Measurements from ENCODE around the gene TMC8.
"Not testable (repeated sequence)": the region's sequence is repeated elsewhere in the genome, so short reads cannot be mapped to it uniquely, and the experiment has no call there.

Gene TMC8

DNA sequence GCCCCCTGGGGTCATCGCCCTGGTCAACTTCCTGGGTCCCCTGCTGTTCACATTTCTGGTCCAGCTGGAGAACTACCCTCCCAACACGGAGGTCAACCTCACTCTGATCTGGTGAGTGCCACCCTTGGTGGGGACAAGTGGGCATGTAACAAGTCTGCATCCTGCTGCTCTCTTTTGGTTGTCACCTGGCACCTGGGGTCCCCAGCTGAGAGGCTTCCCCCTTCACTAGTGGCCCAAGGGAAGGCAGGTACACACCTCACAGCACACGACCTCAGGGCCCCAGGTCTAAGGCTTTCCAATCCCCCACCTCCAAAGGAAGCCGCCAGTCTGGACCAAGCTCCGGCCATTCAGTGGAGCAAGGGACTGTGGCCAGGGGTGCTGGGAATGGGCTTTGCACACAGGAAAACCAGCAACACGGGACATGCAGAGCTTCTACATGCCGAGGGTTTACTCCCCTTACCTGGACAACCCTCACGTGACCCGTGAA lies 4.4 kb downstream of the TMC8 start:
- no peak for DNase-seq (ENCODE audit: low read depth in 2 of 2)

- DNase-seq (ENCODE audit: low read depth in 2 of 2): no peak
Observed at GRCh38 chr17:78135858-78136500, 5.4 kb downstream of the TMC8 start.

DNA sequence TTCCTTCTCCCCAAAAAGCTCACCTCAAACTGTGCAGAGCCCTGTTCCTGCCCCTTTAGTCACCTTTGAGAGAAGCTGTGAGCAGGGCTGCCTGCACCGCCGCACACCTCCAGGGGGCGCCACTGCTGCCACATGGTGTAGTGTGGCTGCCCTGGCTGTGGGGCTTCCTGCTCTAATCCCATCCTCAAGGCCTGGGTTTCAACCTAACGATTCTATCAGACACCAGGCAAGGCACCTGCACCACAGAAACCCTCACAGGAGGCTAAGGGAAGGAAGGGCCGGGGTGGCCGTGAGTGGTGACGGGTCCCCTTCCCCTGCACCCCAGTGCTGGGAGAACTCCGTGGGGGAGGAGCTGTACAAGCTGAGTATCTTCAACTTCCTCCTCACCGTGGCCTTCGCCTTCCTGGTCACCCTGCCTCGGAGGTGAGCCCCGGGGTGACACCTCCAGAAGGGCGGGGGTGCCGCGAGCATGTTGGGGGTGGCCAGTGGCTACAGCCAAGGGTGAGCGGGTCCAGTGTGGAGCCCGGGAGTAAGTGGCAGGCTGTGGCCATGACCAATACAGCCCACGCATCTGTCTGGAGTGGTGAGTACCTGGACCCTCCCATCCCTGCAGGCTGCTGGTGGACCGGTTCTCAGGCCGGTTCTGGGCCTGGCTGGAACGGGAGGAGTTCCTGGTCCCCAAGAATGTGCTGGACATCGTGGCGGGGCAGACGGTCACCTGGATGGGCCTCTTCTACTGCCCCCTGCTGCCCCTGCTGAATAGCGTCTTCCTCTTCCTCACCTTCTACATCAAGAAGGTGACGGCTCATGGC lies 7.0 kb downstream of the TMC8 start:
- DNase-seq (ENCODE audit: low read depth in 2 of 2): no peak

DNA sequence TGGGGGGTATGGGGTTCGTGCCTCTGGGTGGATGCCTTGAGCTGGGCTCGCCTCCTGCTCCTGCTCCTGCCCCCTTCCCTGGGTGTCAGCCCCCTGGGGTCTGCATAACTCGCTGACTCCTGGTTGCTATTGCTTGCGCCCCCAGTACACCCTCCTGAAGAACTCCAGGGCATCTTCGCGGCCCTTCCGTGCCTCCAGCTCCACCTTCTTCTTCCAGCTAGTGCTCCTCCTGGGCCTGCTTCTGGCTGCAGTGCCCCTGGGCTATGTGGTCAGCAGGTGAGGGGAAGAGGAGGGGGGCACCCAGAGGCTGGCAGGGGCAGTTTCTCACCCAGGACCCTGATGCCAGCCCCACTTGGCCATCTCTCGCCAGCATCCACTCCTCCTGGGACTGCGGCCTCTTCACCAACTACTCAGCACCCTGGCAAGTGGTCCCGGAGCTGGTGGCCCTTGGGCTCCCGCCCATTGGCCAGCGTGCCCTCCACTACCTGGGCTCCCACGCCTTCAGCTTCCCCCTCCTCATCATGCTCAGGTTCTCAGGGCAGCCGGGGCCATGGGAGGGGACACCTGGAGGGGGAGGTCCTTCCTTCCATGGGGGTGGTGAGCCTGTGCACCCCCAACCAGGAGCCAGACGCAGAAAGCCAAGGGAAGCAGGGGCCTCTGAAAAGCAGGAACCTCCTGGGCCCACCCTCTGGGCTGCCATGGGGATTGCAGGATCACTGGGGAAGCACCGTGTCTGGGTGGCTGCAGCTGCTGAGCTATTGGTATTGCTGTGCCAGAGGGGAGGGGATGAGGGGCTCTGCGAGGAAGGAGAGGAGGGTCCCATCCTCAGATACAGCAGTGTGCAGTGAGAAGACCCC lies 7.9 kb downstream of the TMC8 start:
- no peak for DNase-seq (ENCODE audit: low read depth in 2 of 2)

GRCh38 chr17:78139861-78140168 lies 9.2 kb downstream of the TMC8 start:
- DNase-seq (ENCODE audit: low read depth in 2 of 2): not testable (repeated sequence)

DNA sequence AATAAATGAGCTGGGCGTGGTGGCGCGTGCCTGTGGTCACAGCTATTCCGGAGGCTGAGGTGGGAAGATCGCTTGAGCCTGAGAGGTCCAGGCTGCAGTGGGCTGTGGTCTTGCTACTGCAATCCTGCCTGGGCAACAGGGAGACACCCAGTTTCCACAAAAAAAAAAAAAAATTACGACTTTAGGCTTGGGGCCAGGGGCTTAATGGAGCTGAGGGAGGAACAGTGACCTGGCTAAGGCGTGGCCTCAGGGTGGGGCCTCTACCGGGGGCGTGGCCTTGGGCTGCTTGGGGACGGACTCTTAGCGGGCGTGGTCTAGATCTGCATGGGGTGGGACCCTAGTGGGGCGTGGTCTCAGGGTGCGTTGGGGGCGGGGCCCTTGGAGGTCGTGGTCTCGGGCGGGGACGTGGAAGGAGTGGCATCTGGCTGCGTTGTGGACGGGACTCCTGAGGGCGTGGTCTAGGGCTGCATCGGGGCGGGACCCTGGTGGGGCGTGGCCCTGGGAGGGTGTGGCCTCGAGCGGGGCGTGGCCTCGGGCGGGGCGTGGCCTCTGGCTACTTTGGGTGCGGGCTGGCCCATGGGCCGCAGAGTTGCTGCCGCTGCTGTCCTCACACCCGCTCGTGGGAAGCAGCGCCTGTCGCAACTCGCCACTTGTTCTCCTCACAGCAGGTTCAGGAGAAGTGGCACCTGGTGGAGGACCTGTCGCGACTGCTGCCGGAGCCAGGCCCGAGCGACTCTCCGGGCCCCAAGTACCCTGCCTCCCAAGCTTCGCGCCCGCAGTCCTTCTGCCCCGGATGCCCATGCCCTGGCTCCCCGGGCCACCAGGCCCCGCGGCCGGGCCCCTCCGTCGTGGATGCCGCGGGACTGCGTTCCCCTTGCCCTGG lies 9.8 kb downstream of the TMC8 start:
- peak; percentile 90 to 97 for DNase-seq (ENCODE audit: low read depth in 2 of 2)

DNA sequence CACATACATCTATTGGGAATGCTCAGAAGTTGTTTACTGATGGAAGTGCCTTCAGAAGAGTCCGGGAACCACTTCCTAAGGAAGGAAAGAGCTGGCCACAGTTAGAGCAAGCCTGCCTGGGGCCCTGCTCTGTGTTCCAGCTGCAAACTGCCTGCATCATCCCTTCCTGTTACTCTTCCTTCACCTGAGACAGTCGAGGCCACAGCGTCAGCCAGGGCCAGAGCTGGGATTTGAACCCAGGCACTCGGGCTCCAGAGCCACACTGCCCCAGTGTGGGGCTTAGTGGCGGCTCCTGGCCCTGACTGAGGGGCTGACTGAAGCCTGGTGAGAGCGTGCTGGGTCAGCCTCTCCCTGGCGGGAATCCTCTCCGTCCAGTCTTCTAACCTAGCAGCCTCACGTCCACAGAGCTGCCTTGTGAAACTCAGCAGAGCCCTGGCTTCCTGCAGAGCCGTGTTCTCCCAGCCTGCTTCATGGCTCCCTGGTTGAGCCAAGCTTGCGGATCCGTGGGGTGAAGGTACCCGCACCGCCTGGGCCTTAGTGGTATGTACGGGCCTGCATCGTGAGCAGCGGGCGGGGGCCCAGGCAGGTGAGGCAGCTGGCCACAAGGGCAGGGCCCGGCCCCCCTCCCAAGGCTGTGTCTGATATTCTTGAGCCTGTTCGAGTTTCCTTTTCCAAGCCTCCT lies 11.0 kb downstream of the TMC8 start:
- no peak for DNase-seq (ENCODE audit: low read depth in 2 of 2)

GRCh38 chr17:78142119-78142861 lies 11.7 kb downstream of the TMC8 start:
- DNase-seq (ENCODE audit: low read depth in 2 of 2): no peak

DNA sequence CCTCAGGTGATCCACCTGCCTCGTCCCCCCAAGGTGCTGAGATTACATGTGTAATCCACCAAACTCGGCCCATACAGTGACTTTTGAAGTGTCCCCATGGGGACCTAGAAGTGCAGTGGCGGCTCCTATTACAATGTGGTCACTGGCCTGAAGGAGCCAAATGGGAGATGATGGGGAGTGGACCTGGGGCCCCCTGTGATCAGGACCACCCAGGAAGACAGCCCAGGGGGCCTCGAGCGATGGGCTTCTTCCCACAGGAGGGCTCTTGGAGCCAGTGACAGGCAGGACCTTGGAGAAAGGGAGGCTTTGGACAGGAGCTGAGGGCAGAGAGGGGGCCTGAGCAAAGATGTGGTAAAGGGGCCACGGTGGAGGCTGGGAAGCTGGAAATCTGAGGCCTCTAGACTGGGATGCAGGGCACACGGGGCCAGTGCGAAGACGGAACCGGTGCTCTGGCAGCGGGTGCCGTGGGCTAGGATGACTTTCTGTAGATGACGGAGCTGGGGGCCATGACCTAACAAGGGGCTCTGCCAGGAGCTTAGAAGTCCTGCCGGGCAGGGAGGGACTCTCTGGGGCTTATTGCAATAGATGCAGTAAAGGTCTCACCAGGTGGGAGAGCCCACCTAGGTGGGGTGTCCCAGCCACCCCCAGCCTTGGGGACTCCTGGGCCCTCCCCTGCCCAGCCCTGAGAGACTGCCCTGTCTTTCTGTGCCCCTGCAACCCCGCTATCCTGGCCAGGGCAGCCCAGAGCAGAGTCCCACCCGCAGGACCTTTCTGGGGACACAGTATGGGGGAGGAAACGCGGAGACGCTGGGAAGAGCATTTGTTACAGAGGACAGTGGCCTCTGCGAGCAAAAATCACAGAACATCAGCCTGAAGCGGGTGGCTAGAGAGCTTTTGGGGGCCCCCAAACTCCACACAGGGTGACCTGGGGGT lies 12.9 kb downstream of the TMC8 start:
- no peak for DNase-seq (ENCODE audit: low read depth in 2 of 2)

GRCh38 chr17:78144147-78144719 lies 13.7 kb downstream of the TMC8 start:
- DNase-seq (ENCODE audit: low read depth in 2 of 2): no peak

- no peak for DNase-seq (ENCODE audit: low read depth in 2 of 2)
Observed at GRCh38 chr17:78144736-78145641, 14.4 kb downstream of the TMC8 start.

DNA sequence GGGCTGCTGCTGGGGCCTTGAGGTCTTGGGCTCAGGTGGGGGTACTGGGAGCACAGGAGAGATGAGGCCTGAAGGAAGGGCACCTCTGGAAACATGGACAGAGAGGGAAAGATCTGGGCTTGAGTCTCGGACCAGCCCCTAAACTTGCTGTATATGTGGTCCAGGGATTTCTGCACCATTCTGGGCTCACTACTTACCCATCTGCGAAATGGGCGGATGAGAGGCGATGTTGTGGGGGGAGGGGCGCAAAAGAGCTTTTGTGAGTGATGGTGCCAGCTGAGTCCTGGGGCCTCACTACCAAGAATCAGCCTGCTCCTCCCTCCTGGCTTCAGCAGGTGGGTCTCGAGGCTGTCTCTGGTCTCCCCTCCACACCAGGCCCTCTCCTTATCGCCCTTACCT lies 15.9 kb downstream of the TMC8 start:
- DNase-seq (ENCODE audit: low read depth in 2 of 2): no peak

GRCh38 chr17:78146881-78147280 lies 16.3 kb downstream of the TMC8 start:
- DNase-seq (ENCODE audit: low read depth in 2 of 2): no peak

DNA sequence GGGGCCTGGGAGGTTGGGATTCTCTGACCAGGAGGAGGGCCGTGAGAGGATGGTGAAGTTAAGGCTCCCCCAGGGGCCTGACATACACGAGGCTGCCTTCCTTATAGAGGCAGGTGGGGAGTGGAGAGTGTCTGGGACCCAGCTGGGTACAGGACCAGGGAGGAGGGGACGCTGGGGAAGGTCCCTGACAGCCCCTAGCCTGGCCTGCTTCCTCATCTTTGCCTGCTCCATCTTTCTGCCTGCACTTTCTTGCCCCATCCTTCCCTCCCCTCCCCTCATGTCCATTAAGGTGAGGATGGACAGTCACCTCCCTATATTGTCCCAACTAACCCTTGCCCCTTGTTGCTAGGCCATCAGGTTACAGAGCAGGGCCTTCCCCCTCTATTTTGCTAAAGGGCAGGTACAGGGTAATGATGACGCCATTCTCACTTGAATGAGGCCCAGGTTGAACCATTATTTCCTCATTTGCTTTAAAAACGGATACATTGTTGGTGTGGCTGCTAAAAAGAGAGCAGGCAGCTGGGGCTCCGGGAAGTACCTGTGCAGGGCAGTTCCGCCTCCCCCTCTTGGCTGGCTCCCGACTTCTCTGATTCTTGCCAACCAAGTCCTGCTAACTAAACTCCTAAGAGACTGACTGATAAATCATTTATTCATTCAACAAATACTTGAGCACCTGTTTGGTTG lies 16.9 kb downstream of the TMC8 start:
- no peak for DNase-seq (ENCODE audit: low read depth in 2 of 2)

GRCh38 chr17:78148286-78149016 lies 17.9 kb downstream of the TMC8 start:
- DNase-seq (ENCODE audit: low read depth in 2 of 2): no peak

GRCh38 chr17:78151514-78152008 lies 21.0 kb downstream of the TMC8 start:
- DNase-seq (ENCODE audit: low read depth in 2 of 2): no peak

All from stimulated activated CD4-positive, alpha-beta T cell treated with anti-CD3 and anti-CD28 coated beads, Interleukin-12 subunit alpha, Interleukin-12 subunit beta, amount 100 ng/mL, for 24 hours (primary cell).